Measurements from ENCODE around the gene C3orf20.

C3orf20 gene

DNA sequence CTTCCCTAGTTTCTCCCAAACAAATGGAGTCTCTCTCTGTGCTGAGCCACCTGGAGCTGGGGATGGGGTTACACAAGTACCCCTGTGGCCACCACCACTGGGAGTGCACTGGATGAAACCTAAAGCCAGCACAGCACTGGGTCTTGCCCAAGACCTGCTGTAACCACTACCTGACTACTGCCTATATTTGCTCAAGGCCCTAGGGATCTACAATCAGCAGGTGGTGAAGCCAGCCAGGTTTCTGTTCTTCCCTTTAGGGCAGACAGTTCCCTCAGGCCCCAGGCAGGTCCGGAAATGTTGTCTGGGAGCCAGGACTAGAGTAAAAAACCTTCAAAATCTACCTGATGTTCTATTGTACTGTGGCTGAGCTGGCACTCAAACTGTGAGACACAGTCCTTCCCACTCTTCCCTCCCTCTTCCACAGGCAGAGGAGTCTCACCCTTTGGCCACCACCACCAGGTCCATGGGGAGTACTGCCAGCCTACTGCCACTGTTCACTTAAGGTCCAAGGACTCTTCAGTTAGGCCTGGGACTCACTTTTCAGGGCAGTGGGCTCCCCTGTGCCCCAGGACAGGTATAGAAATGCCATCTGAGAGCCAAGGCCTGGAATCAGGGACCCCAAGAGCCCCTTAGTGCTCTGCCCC lies 23.8 kb downstream of the C3orf20 start:
- H3K4me1 Mint-ChIP-seq (ENCODE audit: low read depth): no peaks in the 10 kb centered on the region
- H3K36me3 Mint-ChIP-seq (ENCODE audit: low read depth): no peaks in the 10 kb centered on the region
- H3K4me3 Mint-ChIP-seq: no peak overlapping the region
- no peaks in the 10 kb centered on the region for H3K27me3 Mint-ChIP-seq (ENCODE audit: low read depth)
- H3K9me3 Mint-ChIP-seq: peaks cover 5% of the 10 kb centered on the region
- no peak for DNase-seq (ENCODE audit: low spot score)
- H3K27ac Mint-ChIP-seq: no peak overlapping the region

DNA sequence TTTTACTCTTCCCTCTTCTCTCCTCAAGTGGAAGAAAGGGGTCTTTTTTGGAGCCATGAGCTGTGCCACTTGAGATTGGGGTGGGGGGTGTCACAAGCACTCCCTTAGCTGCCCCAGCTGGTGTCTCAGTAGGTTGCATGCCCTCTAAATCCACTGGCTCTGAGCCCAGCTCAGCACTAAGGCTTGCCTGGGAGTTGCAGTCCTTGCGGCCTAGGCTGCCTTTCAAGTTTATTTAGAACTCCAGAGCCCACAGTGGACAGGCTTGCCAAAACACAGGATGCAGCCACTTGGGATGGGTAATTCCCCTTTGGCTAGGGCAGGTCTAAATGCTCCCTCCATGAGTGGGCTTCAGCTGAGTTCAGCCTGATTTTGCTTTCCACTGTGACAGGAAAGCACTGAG lies 24.7 kb downstream of the C3orf20 start:
- H3K4me1 Mint-ChIP-seq (ENCODE audit: low read depth): no peaks in the 10 kb centered on the region

DNA sequence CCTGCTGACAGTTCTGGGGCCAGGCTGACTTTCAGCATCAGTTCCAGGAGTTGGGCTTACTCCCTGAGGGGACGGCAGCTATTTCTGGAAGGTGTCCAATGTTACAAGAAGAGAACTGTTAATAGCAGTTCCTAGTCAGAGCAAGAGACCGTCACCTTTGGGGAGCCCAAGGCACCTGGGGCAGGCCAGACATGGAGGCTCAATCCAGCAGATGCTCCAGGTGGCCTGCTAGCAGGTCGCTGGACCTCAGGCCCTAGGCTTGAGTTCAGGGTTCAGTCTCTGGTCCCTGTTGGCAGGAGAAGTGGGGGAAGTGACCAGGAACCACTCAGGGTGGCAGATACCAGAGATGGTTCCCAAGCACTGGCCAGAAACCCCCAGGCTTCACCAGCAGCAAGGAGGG lies 25.9 kb downstream of the C3orf20 start:
- Mint-ChIP-seq H3K36me3 (ENCODE audit: low read depth) (no peaks in the 10 kb centered on the region), H3K9me3 (peaks cover 5% of the 10 kb centered on the region), H3K4me3 (no peak overlapping the region), H3K27ac (no peak overlapping the region), H3K4me1 (ENCODE audit: low read depth) (no peaks in the 10 kb centered on the region), H3K27me3 (ENCODE audit: low read depth) (no peaks in the 10 kb centered on the region)
- no peak for DNase-seq (ENCODE audit: low spot score)

More for the DNA sequence above, 24.7 kb downstream of the C3orf20 start:
- no peak for DNase-seq (ENCODE audit: low spot score)
- Mint-ChIP-seq H3K4me3 (no peak overlapping the region), H3K27me3 (ENCODE audit: low read depth) (no peaks in the 10 kb centered on the region), H3K36me3 (ENCODE audit: low read depth) (no peaks in the 10 kb centered on the region), H3K9me3 (peaks cover 5% of the 10 kb centered on the region), H3K27ac (no peak overlapping the region)

DNA sequence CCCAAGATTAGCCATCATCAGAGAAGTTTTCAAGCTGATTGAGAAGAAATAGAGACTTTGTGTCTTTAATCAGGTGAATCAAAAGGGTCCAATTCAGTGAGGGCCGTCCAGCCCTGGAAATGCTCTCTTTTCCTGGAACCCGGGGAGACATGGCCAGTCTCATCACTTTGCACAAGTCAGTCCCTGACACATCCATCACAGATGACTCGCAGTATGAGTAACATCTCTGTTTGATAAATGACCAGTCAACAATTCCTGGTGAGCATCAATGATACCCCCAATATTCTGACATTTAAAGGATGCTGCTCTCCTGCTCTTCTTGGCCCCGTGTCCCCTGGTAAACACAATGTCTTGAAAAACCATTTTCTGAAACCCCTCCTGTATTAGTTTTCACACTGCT lies 26.7 kb downstream of the C3orf20 start:
- H3K4me1 Mint-ChIP-seq (ENCODE audit: low read depth): no peaks in the 10 kb centered on the region
- DNase-seq (ENCODE audit: low spot score): no peak
- H3K9me3 Mint-ChIP-seq: peaks cover 5% of the 10 kb centered on the region

DNA sequence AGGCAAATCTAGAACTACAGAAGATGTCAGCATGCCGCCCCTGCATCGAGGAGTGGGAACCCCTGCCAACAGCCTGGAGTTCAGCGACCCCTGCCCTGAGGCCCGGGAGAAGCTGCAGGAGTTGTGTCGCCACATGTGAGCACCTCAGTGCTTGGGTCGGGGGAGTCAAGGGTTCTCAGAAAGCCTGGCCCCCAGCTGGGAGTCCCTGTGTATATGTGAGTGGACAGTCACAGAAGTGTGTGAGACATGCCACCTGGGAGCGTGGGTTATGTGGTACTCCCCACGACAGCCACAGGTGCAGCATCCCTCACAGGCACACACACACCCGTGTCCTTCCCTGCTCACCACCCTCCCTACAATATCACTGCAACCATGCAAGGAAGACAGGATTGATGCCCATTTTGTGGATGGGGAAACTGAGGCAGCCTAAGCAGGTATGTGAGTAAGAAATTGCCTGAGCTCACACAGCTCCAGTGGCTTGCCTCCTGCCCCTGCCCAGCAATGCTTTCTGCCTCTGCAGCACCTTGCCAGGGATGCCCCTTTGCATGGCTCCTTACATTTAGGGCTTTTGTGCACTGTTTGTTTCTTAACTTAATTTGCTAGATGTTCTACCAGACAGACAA lies 28.3 kb downstream of the C3orf20 start:
- no peak for DNase-seq (ENCODE audit: low spot score)
- Mint-ChIP-seq H3K9me3 (peaks cover 1% of the 10 kb centered on the region), H3K36me3 (ENCODE audit: low read depth) (no peaks in the 10 kb centered on the region)

More for the DNA sequence above, 26.7 kb downstream of the C3orf20 start:
- no peaks in the 10 kb centered on the region for H3K27me3 Mint-ChIP-seq (ENCODE audit: low read depth)
- no peaks in the 10 kb centered on the region for H3K36me3 Mint-ChIP-seq (ENCODE audit: low read depth)
- H3K4me3 Mint-ChIP-seq: no peak overlapping the region
- no peak overlapping the region for H3K27ac Mint-ChIP-seq

DNA sequence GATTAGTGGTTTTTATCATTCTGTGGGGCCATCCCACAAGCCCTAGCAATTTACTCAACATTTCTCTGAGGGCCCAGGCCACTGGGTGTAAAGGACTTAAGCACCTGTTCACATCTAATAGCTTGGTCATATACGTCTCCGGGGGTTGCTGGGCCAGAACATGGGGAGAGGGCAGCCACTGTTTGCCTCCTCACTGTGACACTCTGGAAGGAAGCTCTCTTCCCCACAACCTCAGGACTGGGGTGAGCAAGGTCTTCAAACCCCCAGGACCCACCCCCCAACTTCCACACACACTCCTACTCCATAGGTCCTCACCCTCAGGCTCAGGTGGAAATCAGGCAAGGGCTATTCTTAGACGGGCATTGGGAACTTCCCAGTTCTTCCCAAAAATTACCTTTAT lies 28.9 kb downstream of the C3orf20 start:
- Mint-ChIP-seq H3K36me3 (ENCODE audit: low read depth) (no peaks in the 10 kb centered on the region), H3K27ac (no peak overlapping the region)

More for the DNA sequence above, 28.3 kb downstream of the C3orf20 start:
- H3K4me3 Mint-ChIP-seq: no peak overlapping the region
- H3K27me3 Mint-ChIP-seq (ENCODE audit: low read depth): no peaks in the 10 kb centered on the region
- no peaks in the 10 kb centered on the region for H3K4me1 Mint-ChIP-seq (ENCODE audit: low read depth)
- H3K27ac Mint-ChIP-seq: no peak overlapping the region

DNA sequence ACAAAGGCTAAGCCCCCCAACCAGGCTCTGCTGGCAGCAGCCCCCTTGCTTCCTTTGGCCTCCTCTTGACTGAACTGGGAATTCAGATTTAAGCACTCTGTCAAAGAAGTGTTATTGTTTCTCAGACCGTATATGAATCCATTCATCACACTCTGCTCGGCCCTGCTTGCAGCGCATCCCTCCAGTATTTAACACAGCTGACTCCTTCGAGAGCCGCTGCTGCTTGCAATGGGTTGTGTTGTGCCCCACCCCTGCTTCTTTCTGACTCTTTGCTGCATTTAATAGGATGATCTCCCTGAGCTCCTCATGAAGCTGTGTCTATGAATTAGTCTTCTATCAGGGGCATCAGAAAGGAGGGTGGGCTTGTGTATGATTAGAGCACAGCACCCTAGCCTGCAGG lies 31.2 kb downstream of the C3orf20 start:
- Mint-ChIP-seq H3K4me3 (no peak overlapping the region), H3K27ac (no peak overlapping the region), H3K36me3 (ENCODE audit: low read depth) (no peaks in the 10 kb centered on the region), H3K27me3 (ENCODE audit: low read depth) (no peaks in the 10 kb centered on the region), H3K9me3 (no peaks in the 10 kb centered on the region), H3K4me1 (ENCODE audit: low read depth) (no peaks in the 10 kb centered on the region)
- DNase-seq (ENCODE audit: low spot score): no peak

More for the DNA sequence above, 28.9 kb downstream of the C3orf20 start:
- H3K4me1 Mint-ChIP-seq (ENCODE audit: low read depth): no peaks in the 10 kb centered on the region
- H3K4me3 Mint-ChIP-seq: no peak overlapping the region
- H3K27me3 Mint-ChIP-seq (ENCODE audit: low read depth): no peaks in the 10 kb centered on the region
- H3K9me3 Mint-ChIP-seq: no peaks in the 10 kb centered on the region
- DNase-seq (ENCODE audit: low spot score): no peak

DNA sequence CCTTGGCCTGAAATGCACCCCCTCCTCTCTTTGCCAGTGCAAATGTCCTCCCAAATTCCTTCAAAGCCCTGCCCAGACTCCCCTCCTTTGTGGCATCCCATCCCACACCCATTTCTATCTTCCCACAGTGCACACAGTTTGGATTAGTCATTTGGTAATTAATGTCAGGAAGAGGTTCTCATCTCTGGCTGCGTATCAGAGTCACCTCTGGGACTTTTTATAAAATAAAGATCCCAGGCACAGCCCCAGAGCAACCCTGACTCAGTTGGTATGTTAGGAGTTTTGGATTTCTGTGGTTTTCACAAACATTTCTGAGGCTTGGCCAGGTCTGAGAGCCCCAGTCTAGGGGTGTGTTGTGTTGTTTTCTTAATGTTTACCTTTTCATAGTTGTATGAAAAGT lies 41.6 kb downstream of the C3orf20 start:
- no peak overlapping the region for H3K4me3 Mint-ChIP-seq
- no peak overlapping the region for H3K27ac Mint-ChIP-seq
- H3K9me3 Mint-ChIP-seq: no peaks in the 10 kb centered on the region
- no peaks in the 10 kb centered on the region for H3K4me1 Mint-ChIP-seq (ENCODE audit: low read depth)
- DNase-seq (ENCODE audit: low spot score): no peak
- no peaks in the 10 kb centered on the region for H3K36me3 Mint-ChIP-seq (ENCODE audit: low read depth)
- H3K27me3 Mint-ChIP-seq (ENCODE audit: low read depth): no peaks in the 10 kb centered on the region

DNA sequence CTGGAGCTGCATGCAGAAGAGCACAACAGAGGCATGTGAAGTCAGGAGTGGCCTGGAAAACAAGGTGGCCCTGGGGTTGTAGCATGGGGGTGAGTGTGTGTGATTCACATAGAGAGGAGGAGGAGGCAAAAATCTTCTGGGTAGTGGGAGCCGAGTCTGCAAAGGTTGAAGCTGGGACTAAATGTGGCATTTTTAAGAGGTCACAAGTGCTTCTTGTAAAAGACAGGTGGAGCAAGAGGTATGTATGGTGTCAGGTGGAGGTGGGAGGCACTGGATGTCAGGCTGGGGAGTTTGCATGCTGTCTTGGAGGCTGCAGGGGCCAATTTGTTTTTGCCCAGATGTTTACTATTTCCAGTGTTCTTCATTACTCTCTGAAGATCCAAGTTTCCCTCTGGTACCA lies 42.4 kb downstream of the C3orf20 start:
- H3K4me3 Mint-ChIP-seq: no peak overlapping the region
- H3K27ac Mint-ChIP-seq: no peak overlapping the region
- H3K4me1 Mint-ChIP-seq (ENCODE audit: low read depth): no peaks in the 10 kb centered on the region
- DNase-seq (ENCODE audit: low spot score): no peak
- no peaks in the 10 kb centered on the region for H3K9me3 Mint-ChIP-seq
- H3K36me3 Mint-ChIP-seq (ENCODE audit: low read depth): no peaks in the 10 kb centered on the region
- H3K27me3 Mint-ChIP-seq (ENCODE audit: low read depth): no peaks in the 10 kb centered on the region

DNA sequence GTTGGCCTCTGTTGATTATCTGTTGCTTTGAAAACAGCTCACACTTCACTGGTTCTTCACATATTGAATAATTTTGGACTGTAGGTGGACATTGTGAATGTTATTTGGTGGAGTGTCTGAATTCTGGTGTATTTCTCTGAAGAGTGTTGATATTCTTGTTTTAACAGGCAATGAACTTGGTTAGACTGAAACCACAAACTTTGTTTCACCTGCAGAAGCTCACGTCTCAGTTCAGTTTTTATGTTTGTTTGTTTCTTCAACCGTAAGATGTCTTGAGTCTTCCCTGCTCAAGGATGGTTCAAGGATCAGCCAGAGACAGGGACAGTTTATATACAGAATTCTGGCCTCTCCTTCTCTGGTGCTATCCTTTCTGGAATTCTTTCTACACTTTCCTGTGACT lies 43.6 kb downstream of the C3orf20 start:
- Mint-ChIP-seq H3K36me3 (ENCODE audit: low read depth) (no peaks in the 10 kb centered on the region), H3K4me1 (ENCODE audit: low read depth) (no peaks in the 10 kb centered on the region), H3K27me3 (ENCODE audit: low read depth) (no peaks in the 10 kb centered on the region), H3K27ac (no peak overlapping the region), H3K9me3 (no peaks in the 10 kb centered on the region), H3K4me3 (no peak overlapping the region)
- DNase-seq (ENCODE audit: low spot score): no peak

DNA sequence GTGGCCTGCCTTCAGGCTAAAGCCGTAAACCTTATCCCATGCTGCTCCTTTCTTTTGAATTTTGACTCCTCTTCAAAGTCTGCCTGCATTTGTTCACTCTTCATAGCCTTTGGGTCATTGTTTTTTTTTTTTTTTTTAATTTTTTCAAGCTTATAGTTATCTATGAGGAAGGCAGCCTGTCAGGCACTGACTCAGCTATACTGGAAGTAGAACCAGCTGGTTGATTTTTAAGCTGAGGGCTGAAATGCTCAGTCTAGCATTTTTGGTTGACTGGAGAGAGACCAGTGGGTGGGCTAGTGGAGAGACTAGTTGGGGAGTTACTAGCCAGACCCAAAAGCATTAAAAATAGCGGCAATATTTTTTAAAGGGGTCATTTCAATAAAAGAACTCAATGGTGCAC lies 44.1 kb downstream of the C3orf20 start:
- H3K36me3 Mint-ChIP-seq (ENCODE audit: low read depth): no peaks in the 10 kb centered on the region
- no peaks in the 10 kb centered on the region for H3K4me1 Mint-ChIP-seq (ENCODE audit: low read depth)
- no peak overlapping the region for H3K27ac Mint-ChIP-seq
- H3K4me3 Mint-ChIP-seq: no peak overlapping the region
- H3K9me3 Mint-ChIP-seq: no peaks in the 10 kb centered on the region
- H3K27me3 Mint-ChIP-seq (ENCODE audit: low read depth): no peaks in the 10 kb centered on the region
- DNase-seq (ENCODE audit: low spot score): no peak

DNA sequence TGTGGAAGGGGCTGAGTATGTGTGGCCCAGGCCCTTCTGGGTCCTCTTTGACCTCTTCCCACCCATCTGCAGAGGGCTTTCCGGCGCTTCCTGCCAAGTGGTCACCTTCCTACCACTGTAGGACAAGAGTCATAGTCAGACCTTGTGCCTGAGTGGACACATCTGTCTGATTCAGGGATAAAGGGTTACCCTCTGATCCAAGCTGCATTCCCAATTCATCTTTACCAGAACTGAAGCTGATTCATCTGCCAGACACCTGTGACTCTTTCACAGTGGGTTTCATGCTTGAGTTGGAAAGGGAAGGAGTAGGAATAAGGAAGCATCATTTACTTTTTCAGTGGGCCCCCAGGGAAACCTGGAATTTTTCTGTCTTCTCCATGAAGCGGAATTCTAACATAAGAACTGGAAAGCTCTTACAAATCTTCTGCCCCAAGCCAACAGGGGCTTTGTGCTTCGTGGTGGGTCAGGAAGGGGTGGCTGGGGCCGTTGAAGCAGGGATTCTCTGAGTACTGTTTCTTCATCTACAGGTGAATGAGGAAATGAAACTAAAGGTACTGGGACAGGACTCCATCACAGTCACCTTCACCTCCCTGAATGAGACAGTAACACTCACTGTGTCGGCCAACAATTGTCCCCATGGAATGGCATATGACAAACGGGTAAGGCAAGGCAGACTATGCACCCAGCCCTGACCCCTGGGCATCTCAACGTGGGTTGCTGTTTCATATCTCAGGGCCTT lies 46.4 kb downstream of the C3orf20 start:
- Mint-ChIP-seq H3K9me3 (no peaks in the 10 kb centered on the region), H3K27ac (no peak overlapping the region), H3K27me3 (ENCODE audit: low read depth) (no peaks in the 10 kb centered on the region), H3K4me1 (ENCODE audit: low read depth) (no peaks in the 10 kb centered on the region), H3K4me3 (no peak overlapping the region), H3K36me3 (ENCODE audit: low read depth) (no peaks in the 10 kb centered on the region)
- DNase-seq (ENCODE audit: low spot score): no peak

DNA sequence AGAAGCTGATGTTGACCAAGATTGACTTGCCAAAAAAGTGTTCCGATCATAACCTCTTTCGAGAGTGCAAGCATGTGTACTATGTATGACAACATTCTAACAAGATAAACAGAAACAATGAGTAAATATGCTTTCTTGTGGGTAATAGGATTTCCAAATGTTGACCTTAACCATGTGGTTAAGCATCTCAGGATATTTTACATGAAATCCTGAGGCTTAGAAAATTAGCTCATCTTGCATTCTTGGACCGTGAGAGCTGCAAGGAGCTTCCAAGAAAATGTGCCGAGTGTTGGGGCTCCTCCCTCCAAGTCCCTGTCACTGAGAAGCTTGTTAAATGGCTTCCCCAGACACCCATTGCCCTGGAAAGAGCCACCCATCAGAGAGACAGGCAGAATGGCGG lies 50.1 kb downstream of the C3orf20 start:
- no peak for DNase-seq (ENCODE audit: low spot score)

DNA sequence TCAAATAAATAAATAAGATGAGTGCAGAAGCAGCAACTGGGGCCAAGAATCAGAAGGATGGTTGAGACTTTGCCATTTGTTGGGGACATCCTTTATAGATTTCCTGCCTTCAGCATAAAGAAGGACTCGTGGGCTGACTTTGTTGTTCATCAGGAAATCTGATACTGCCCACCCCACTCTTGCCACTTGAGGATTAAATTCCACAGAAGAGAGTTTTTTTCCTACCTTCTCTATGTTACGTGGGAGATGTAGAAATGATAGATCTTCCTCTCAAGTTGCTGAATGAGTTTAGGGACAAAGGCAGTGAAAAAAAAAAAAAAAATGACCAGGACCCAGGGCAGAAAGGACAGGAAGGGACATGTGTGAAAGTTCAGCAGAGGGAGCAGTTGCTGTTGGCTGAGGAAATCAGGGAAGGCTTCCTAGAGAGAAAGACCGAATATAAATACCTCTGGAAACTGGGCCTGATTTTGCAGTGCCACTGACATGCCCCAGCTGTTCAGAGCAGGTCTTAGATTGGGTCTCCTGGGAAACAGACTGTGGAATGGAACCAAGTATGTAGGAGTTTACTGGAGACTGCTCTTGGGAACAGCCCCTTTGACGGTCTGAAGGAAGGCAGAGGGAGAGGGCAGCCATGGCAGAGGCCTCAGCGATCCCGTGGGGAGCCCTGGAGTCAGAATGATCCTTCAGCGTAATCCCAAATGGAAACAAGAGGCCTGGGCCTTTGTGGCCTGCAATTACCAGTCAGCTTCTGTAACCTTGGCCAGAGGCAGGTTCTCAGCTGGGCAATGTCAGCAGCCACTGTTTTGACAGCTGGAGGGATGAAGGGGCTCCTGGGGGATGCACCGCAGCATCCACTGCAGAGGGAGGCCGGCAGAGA lies 50.9 kb downstream of the C3orf20 start:
- no peaks in the 10 kb centered on the region for H3K4me1 Mint-ChIP-seq (ENCODE audit: low read depth)
- H3K4me3 Mint-ChIP-seq: no peak overlapping the region
- DNase-seq (ENCODE audit: low spot score): no peak
- no peaks in the 10 kb centered on the region for H3K27me3 Mint-ChIP-seq (ENCODE audit: low read depth)
- no peaks in the 10 kb centered on the region for H3K36me3 Mint-ChIP-seq (ENCODE audit: low read depth)
- no peaks in the 10 kb centered on the region for H3K9me3 Mint-ChIP-seq
- no peak overlapping the region for H3K27ac Mint-ChIP-seq

More for the DNA sequence above, 50.1 kb downstream of the C3orf20 start:
- Mint-ChIP-seq H3K27ac (no peak overlapping the region), H3K4me3 (no peak overlapping the region), H3K4me1 (ENCODE audit: low read depth) (no peaks in the 10 kb centered on the region), H3K36me3 (ENCODE audit: low read depth) (no peaks in the 10 kb centered on the region), H3K9me3 (no peaks in the 10 kb centered on the region), H3K27me3 (ENCODE audit: low read depth) (no peaks in the 10 kb centered on the region)
